Measurements from ENCODE around the gene BCL11B.

Gene BCL11B
- long read RNA-seq, donor 1: 0 reads
- long read RNA-seq, donor 2: 0 reads
- long read RNA-seq, donor 3: 0 reads
- long read RNA-seq, donor 4: 0 reads
- long read RNA-seq, donor 5, full-length matches to known transcripts: 1 of 1 reads
- long read RNA-seq, donor 5, partial matches to known transcripts: 0 of 1 reads
- long read RNA-seq, donor 5, other reads (novel, unspliced or antisense): 0 of 1 reads
- long read RNA-seq, donor 6: 0 reads
- long read RNA-seq, donor 7: 0 reads
- long read RNA-seq, donor 8: 0 reads

- DNase-seq: peak; percentile 81
Measured at GRCh38 chr14:99271951-99272631, at the start of gene BCL11B. Gene BCL11B (minus strand): TSS chr14:99272197. CDS start chr14:99271218, 979 bp downstream.

GRCh38 chr14:99321236-99321925 is 49.4 kb upstream of the BCL11B start:
- DNase-seq: no peak

- no peak for DNase-seq
Measured at GRCh38 chr14:99320621-99321235, 48.7 kb upstream of the BCL11B start.

GRCh38 chr14:99320105-99320572 is 48.1 kb upstream of the BCL11B start:
- DNase-seq: peak; percentile 58

- no peak for DNase-seq
Measured at GRCh38 chr14:99318959-99319295, 46.9 kb upstream of the BCL11B start.

GRCh38 chr14:99318091-99318958 is 46.3 kb upstream of the BCL11B start:
- no peak for DNase-seq

GRCh38 chr14:99317231-99318090 is 45.5 kb upstream of the BCL11B start:
- DNase-seq: no peak

GRCh38 chr14:99316281-99317163 is 44.5 kb upstream of the BCL11B start:
- DNase-seq: no peak

GRCh38 chr14:99315197-99315596 is 43.2 kb upstream of the BCL11B start:
- DNase-seq: no peak

GRCh38 chr14:99314623-99315022 is 42.6 kb upstream of the BCL11B start:
- DNase-seq: no peak

GRCh38 chr14:99313234-99313633 is 41.2 kb upstream of the BCL11B start:
- DNase-seq: no peak

GRCh38 chr14:99312106-99312505 is 40.1 kb upstream of the BCL11B start:
- DNase-seq: no peak

GRCh38 chr14:99309220-99309766 is 37.3 kb upstream of the BCL11B start:
- no peak for DNase-seq

GRCh38 chr14:99304208-99304607 is 32.2 kb upstream of the BCL11B start:
- DNase-seq: no peak

GRCh38 chr14:99300190-99300589 is 28.2 kb upstream of the BCL11B start:
- no peak for DNase-seq

GRCh38 chr14:99296517-99296916 is 24.5 kb upstream of the BCL11B start:
- no peak for DNase-seq

- DNase-seq: no peak
Measured at GRCh38 chr14:99289394-99290189, 17.6 kb upstream of the BCL11B start.

GRCh38 chr14:99288948-99289347 is 17.0 kb upstream of the BCL11B start:
- DNase-seq: no peak

All from right kidney (tissue), 9 donors.